HL-60/S4 treated with phorbol 12-myristate 13-acetate at 8.2 ng/mL for 4 days and 3 days (cell line): ENCODE data around the gene MGAT3.
"Not testable (repeated sequence)": the region's sequence is repeated elsewhere in the genome, so short reads cannot be mapped to it uniquely, and the experiment has no call there.

Experiments used
- in situ Hi-C: fragments of 300-500 bp; cut with MboI; formaldehyde crosslinking; loops from 2 replicates; pipeline ENCODE4 v1.15.0; 2022; ENCODE audit warnings: low sequenced_read_pairs

The MGAT3 gene, protein sequence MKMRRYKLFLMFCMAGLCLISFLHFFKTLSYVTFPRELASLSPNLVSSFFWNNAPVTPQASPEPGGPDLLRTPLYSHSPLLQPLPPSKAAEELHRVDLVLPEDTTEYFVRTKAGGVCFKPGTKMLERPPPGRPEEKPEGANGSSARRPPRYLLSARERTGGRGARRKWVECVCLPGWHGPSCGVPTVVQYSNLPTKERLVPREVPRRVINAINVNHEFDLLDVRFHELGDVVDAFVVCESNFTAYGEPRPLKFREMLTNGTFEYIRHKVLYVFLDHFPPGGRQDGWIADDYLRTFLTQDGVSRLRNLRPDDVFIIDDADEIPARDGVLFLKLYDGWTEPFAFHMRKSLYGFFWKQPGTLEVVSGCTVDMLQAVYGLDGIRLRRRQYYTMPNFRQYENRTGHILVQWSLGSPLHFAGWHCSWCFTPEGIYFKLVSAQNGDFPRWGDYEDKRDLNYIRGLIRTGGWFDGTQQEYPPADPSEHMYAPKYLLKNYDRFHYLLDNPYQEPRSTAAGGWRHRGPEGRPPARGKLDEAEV

DNA sequence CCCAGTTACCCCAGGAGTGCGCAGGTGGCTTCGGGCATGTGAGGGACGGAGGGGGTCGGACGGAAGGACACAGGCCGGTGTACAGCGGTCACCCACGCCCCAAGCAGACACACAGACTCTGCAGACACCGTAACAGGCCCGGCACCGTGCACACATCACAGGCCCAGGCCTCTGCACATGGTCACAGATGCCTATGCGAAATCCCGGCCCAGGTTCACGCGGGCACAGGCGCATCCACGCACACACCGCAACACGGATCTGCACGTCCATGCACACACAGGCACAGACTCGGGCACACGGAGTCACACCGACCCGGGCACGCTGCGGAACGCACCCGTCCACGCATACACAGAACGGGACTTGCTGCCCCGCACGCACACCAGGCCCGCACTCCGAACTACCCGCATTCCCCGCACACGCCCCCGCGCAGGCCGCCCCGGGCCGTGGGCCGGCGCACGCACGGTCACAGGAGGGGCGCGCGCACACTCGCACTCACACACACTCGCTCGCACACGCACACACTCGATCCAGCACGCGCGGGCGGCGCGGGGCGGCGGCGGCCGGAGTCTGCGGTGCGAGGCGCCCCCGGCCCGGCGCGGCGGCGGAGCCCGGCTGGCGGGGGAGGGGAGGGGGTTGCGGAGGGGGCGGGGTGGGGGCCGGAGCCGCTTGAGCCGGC, at the start of gene MGAT3:
Gene MGAT3 (plus strand): TSS at position 491 of the 676 bp plus-strand sequence. CDS start 30,336 bp downstream, outside the sequence.
- in situ Hi-C loops = no loop called here

DNA sequence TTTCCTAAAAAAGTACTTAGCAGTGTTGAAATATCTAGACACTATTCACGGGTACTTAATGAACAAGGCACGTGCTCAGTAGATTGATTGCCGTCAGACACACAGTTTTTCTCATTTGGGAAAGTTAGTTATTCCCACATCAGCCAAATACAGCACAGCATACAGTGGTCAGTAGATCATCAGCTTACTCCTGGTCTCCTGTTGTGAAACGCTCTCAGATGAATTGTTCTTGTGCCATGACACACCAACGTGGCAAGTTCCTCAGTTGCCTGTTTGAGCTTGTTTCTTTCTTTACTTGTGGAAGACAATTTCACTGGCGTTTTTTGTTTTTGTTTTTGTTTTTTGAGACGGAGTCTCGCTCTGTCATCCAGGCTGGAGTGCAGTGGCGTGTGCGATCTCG, 48.6 kb upstream of the MGAT3 start:
- in situ Hi-C loops = no loop called here

- in situ Hi-C loops = no loop called here
Observed at GRCh38 chr22:39408807-39409206, 48.0 kb upstream of the MGAT3 start.

- in situ Hi-C loops = no loop called here
Observed at GRCh38 chr22:39409516-39410029, 47.2 kb upstream of the MGAT3 start.

- in situ Hi-C loops = no loop called here
Observed at GRCh38 chr22:39410264-39410663, 46.5 kb upstream of the MGAT3 start.

DNA sequence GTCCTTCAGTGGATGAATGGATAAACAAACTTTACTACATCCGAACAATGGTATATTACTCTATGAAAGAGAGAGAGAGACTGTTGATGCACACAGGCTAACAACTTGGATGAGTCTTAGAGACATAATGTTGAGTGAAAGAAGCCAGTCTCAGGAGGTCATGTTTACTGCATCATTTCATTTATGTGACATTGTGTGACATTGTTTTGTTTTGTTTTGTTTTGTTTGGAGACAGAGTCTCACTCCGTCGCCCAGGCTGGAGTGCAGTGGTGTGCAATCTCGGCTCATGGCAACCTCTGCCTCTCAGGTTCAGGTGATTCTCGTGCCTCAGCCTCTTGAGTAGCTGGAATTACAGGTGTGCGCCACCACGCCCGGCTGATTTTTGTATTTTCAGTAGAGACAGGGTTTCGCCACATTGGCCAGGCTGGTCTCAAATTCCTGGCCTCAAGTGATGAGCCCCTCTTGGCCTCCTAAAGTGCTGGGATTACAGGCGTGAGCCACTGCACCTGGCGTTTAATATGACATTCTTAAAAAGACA, 44.9 kb upstream of the MGAT3 start:
- in situ Hi-C loops = not testable (repeated sequence)

DNA sequence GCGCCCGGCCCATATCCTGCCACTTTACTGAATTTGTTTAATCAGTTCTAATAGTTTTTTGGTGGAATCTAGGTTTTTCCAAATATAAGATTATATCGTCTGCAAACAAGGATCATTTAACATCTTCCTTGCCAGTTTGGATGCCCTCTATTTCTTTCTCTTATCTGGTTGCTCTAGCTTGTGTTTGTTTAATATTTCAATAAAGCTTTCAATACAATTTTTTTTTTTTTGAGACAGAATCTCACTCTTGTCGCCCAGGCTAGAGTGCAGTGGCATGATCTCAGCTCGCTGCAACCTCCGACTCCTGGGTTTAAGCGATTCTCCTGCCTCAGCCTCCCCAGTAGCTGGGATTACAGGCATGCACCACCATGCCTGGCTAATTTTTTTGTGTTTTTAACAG, 43.6 kb upstream of the MGAT3 start:
- in situ Hi-C loops = not testable (repeated sequence)

DNA sequence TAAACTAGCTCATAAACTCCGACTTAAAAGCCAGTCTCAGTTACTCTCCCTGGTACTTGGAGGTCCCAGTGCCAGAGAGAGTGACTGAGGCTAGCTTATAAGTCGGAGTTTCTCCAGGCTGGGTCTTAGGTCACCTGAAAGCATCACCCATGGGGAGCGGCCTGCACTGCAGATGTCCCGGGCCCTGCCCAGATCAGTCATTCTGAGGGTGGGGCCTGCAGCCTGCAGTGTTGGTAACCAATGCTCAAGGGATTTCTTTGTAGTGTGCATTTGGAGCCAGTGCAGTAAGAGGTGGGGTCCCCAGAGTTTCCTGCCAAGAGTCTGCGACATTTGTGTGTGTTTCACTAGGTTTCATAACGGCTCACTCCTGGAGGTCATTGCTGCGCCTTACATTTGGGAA, 42.4 kb upstream of the MGAT3 start:
- in situ Hi-C loops = no loop called here

DNA sequence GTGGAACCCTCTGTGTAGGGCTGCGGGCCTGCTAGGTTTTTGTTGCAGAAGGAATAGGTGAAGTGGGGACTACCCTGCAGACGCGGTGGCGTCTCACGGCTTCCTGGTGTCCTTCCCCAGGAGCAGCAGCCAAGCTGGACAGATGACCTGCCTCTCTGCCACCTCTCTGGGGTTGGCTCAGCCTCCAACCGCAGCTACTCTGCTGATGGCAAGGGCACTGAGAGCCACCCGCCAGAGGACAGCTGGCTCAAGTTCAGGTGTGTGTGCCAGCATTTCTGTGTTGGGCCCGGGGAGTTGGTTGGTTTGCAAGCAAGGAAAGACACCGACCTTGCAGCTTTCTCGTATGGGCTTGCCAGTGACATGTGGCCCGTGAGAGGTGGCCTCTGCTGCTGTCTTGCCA, 41.9 kb upstream of the MGAT3 start:
- in situ Hi-C loops = no loop called here

DNA sequence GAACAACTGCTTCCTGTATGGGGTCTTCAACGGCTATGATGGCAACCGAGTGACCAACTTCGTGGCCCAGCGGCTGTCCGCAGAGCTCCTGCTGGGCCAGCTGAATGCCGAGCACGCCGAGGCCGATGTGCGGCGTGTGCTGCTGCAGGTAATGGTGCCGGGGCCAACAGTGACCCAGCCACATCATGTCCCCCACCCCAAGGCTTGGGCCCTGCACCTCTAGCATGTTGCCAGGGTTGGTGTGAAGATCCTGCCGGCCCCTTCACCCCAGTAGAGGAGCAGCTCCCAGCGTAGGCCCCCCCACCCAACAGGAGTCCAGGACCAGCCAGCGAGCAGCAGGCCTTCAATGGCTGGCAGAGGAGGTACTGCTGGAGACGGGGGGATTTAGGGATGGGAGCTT, 41.3 kb upstream of the MGAT3 start:
- in situ Hi-C loops = no loop called here

GRCh38 chr22:39416319-39416718, 40.5 kb upstream of the MGAT3 start:
- in situ Hi-C loops = no loop called here

- in situ Hi-C loops = no loop called here
Observed at GRCh38 chr22:39417641-39418040, 39.2 kb upstream of the MGAT3 start.

GRCh38 chr22:39418696-39419095, 38.1 kb upstream of the MGAT3 start:
- in situ Hi-C loops = no loop called here

- in situ Hi-C loops = no loop called here
Observed at GRCh38 chr22:39419096-39419495, 37.7 kb upstream of the MGAT3 start.

GRCh38 chr22:39419911-39420310, 36.9 kb upstream of the MGAT3 start:
- in situ Hi-C loops = no loop called here

- in situ Hi-C loops = no loop called here
Observed at GRCh38 chr22:39421691-39422090, 35.1 kb upstream of the MGAT3 start.

DNA sequence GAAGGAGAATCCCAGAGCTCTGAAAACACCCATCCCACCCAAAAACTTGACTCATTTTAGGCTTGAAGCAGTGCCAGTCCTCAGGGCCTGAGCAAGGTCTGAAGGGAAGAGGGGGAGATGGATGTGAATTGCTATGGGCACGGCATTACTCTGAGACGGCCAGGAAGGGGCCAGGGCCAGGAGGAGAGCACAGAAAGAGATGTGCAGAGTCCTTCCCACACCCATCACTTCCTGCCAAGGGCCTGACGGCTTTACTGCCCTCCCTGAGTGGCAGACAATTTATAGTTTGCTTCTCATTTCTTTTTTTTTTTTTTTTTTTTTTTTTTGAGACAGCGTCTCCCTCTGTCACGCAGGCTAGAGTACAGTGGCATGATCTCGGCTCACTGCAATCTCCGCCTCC, 34.7 kb upstream of the MGAT3 start:
- in situ Hi-C loops = no loop called here

GRCh38 chr22:39422721-39423120, 34.1 kb upstream of the MGAT3 start:
- in situ Hi-C loops = no loop called here

DNA sequence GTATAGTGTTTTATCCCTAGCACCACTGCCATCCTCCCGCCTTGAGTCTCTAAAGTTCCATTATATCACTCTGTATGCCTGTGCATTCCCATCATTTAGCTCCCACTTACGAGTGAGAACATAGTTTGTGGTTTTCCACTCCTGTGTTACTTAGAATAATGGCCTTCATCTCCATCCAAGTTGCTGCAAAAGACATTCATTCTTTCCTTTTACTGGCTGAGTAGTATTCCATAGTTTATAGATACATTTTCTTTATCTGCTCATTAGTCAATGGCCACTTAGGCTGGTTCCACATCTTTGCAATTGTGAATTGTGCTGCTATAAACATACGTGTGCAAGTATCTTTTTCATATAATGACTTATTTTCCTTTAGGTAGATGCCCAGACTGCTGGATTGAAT, 32.8 kb upstream of the MGAT3 start:
- in situ Hi-C loops = no loop called here

DNA sequence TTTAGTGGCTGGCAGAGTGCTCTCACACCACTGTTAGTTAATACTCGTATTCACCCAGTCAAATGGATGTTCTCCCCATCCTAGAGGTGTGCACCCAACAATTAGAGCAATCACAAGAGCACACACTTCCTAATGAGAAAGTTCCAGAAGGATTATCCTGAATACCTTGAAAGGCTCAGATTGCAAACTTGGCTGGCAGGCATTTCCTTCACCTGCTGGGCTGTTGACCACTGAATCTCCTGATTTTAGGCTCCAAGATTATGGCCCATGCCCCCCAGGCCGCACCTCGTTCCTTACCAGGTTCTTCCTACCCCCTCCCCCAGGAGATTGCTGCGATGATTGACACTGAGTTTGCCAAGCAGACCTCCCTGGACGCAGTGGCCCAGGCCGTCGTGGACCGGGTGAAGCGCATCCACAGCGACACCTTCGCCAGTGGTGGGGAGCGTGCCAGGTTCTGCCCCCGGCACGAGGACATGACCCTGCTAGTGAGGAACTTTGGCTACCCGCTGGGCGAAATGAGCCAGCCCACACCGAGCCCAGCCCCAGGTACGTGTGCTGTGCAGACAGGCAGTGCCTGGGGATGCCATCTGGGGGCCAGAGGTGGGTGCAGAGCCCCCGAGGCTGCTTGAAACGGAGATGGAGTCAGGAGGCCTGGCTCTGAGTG, 30.3 kb upstream of the MGAT3 start:
- in situ Hi-C loops = no loop called here
